Stimulated activated CD8-positive, alpha-beta memory T cell treated with anti-CD3 and anti-CD28 coated beads, Interleukin-7, amount 100 ng/mL, for 4 hours (primary cell): ENCODE data around the gene IRS2.

Experiments
- DNase-seq, 2 donors: peaks; one replicate each; pipeline ENCODE4 v3.0.0-alpha.2; 2020; ENCODE audit warnings: low read depth in 2 of 2

IRS2 gene

GRCh38 chr13:109779876-109780510 is 6.4 kb downstream of the IRS2 start:
- DNase-seq, result no peak

GRCh38 chr13:109779074-109779473 is 7.3 kb downstream of the IRS2 start:
- no peak for DNase-seq

GRCh38 chr13:109778102-109778542 is 8.3 kb downstream of the IRS2 start:
- no peak for DNase-seq

DNA sequence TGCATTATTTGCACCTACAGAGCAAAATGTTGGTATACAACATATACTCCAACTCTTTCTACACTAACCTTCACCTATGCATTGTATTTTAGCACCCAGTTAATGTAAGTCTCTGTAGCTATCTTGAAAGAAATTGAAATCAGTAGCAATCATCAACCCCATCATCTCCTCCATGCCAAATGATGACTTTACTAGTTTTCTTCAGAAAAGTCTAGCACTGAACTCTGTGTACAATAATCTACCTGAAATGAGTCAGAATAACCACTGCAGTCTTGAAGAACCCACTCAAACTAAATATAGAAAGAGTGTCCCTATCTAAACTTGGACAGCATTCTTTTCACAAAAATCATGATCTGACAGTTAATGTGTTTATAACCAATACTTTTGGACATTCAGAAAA is 9.8 kb downstream of the IRS2 start:
- DNase-seq, result no peak

DNA sequence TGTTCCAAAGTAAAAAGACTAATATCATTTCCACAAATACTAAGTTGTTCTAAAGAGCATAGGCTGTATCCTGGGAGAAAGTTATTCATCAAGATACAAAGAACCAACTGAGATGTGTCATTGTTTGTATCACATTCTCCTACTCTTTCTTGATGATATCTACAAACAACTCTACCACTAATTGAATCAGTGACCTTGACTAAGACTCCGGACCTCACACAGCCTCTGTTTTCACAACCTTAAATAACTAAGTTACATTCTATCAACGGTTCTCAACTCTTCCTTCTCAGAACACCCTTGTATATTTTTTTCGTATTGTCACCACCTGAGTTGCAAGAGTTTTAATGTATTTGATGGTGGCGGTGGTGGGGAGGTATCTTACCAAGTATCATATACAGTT is 12.6 kb downstream of the IRS2 start:
- no peak for DNase-seq

DNA sequence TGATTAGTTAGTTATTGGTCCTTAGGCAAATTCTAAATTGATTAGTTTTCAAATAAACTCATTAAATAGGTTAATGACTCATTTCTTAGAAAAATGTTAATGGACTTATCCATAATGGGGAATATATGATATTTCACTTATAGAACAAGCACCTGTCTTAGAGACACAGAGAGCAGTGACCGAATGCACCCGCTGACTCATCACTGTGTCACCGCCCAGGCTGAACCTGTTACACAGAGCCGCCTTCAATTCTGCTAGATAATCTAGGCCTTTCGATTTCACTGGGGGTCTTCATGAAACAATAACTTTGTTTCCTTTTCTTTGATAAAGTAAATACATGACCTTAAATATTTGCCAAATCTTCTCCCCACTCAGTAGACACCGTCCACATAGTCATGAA is 13.1 kb downstream of the IRS2 start:
- no peak for DNase-seq

GRCh38 chr13:109771926-109772325 is 14.5 kb downstream of the IRS2 start:
- DNase-seq, result no peak

DNA sequence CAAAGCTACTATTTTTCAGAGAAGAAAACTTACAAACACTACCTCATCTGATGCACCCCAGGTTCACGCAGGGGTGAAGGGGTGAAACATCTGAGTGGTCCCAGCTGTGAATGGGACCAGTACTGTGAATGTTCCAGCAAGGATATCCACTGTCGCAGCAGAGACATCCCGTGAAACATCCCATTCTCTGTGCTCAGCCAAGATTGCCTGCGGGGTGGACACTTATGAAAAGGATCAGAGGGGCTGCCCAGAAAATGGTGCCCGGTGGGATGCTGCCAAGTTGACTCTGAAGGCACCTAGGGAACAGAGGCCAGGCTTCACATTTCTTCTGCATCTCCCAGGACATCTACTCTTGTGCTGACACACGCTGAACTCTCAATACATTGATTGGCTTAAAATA is 15.9 kb downstream of the IRS2 start:
- no peak for DNase-seq

- DNase-seq, result no peak
Measured at GRCh38 chr13:109769921-109770320, 16.5 kb downstream of the IRS2 start.

DNA sequence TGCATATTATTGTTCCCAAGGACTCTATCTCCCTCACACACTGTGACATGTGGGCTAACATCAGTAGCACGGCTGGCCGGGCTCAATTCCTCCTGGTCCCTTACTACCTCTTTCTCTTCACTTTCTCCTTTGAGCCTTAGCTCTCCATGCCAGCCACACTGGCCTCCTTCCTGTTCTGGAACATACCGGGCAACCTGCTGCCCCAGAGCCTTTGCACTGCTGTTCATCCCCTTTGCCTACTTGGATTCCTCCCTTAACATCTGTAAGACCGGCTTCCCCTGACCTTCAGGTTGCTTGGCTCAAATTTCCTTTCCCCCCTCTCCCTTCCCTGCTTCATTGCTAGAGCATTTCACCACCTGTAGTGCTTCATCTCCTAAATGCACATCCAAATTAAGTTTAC is 17.1 kb downstream of the IRS2 start:
- DNase-seq, result no peak

DNA sequence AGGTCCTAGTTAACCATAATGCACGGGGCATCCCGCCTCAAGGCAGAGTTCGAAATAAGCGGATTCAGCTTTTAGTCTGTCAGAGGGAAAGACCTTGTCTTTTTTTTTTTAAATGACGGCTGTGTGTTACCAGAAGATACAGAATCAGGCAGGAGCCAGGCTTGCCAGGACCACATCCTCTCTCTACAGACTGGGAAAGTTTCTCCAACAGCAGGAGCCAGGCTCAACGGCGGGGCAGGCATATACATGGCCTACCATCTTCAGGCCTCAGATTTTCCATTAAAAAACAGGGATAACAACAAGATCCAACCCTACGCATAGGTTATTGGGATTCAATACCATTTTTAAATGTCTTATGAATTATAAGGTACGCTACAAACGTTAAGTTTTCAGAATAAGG is 17.8 kb downstream of the IRS2 start:
- no peak for DNase-seq

DNA sequence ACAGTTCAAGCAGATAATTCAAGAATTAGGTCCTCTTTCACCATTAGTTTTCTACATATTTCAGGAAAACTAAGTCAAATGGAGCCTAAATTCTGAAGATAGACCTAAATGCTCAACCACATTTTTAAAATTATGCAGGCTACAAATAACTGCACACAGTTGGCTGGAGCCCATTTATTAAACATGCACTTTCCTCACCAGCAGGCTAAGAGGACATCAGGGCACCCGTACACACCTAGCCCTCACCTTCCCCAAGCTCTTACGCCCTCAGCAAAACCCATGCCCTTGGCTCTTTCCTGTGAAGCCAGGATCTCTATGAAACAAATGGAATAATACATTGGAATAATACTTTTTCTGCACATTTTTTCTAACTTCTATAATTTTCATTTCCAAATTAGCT is 18.2 kb downstream of the IRS2 start:
- DNase-seq, result no peak

DNA sequence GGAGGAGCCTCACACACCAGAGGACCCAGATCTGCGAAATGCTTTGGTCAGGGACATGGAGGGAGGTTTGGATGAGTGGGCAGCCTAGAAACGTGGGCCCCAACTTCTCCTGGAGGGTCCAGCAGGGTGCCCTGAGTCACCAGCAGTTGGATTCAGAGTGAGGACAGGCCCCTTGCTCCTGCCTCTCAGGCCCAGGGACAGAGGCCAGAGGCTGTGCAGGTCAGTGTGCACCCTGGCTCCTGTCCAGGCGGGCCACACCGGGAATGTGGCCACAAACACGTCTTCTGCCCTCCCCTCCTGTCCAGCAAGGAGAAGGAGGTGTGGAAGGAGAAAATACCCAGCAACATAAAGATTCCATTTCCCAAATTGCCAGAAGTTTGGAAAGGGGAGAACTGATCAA is 19.4 kb downstream of the IRS2 start:
- DNase-seq, result no peak

DNA sequence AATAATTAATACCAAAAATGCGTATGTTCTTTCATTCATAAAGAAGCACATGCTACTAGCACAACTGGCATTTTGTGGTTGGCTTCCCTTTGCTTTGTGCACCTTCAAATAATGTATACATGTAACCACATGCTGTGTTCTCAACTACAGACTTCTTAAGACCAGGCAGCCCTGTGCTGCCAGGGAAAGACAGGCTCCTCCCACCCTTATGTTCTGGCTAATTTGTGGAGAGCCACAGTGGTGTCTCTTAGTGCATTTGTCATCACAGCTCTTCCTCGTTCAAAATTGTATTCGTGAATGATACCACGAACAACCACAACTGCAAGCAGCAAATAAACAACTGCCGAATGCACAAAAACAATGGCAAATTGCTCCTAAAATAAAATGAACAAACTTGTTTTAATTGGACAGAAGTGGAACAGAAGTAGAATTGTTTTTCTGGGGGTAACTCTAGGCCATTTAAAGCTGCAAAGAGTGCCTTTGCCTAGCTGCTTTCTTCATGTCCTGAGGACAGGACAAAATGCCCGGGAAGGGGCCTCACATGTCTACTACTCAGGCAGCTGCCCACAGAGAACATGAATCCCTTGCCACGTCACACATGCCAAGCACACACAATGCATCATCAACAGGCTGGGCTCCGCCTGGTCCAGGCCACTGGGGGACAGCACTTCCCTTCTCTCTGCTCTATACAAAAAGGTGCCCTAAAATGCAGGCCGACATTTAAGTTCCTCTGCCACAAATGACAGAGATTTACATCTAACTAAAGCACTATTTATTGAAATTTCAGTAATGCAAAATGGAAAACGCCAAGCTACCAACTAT is 21.7 kb downstream of the IRS2 start:
- DNase-seq, result no peak

- DNase-seq, result no peak
Measured at GRCh38 chr13:109764045-109764444, 22.3 kb downstream of the IRS2 start.

- DNase-seq, result no peak
Measured at GRCh38 chr13:109762791-109763190, 23.6 kb downstream of the IRS2 start.

GRCh38 chr13:109761695-109762094 is 24.7 kb downstream of the IRS2 start:
- no peak for DNase-seq

DNA sequence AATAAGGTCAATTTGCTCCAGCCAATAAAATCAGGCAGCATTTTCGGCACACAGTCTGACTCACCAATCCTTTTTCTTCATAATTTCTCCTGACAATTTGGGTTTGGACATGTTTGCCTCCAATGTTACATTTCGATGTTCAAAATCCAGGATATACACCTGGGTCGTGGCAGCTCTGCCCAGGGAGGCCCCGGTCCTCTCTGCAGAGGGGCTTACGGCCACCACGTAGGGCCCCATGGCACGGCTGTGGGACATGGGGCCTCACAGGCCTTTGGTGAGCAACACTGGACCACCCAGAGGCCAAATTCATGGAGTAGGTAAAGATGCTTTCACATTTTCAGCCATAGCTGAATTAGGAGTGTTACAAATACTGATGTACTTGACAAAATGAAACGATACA is 25.4 kb downstream of the IRS2 start:
- DNase-seq, result no peak

DNA sequence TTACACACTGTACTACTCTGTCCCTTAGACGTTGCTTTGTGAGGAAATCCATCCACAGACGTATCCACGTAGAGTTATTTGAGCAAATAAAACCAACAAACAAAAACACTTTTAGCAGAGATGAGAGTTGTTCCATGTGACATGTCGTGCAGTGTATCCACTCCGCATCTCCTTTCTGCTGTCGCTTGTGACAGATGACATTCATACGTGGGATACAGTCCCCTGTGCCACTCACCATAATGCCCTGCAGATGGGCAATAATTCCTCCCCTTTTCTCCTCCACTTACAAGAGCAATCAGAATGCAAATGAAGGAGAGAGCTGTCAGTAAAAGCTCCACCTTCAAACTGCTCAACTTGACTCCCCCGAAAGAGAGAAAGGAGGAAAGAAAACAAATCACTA is 26.0 kb downstream of the IRS2 start:
- DNase-seq, result no peak

DNA sequence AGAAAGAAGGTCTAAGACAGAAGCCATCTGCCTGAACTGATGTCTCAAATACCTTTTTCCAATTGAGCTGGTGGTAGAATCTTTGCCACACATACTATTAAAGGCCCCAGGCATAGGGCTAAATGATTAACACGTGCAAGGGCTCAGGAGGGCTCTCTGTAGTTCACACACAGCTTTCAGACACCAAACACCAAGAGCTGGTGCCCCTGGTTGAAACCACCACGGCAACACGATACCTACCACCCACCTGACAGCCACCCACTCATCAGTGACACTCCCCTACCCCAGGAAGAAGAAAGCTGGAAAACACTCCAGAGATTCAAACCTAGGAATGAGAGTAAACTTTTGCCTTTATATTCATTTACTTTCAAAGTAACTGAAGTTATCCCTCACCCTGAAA is 26.8 kb downstream of the IRS2 start:
- no peak for DNase-seq

DNA sequence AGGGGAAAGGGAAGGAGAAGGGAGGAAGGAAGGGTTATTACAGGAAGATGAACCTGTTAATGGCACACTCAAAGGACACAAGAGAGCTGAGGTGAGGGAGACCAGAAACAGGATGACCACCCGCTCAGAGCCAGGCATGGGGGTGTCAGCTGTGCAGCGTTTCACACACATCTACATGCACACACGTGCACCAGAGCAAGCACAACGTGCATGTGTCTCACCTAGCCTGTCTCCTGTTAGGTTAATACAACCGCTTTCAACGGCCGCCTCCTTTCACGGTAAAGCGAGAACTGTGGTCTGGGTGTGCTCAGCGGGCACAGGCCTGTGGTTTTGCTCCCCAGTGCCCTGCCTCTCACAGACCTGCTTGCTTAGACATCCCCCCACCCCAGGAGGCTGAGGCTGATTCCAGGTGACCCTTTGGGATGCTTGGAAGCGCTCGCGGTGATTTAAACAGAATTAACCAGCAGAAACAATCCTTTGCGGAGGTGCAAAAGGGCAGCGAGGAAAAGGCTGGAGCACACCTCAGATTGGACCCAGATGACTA is 27.4 kb downstream of the IRS2 start:
- DNase-seq, result no peak

- no peak for DNase-seq
Measured at GRCh38 chr13:109756778-109757177, 29.6 kb downstream of the IRS2 start.

DNA sequence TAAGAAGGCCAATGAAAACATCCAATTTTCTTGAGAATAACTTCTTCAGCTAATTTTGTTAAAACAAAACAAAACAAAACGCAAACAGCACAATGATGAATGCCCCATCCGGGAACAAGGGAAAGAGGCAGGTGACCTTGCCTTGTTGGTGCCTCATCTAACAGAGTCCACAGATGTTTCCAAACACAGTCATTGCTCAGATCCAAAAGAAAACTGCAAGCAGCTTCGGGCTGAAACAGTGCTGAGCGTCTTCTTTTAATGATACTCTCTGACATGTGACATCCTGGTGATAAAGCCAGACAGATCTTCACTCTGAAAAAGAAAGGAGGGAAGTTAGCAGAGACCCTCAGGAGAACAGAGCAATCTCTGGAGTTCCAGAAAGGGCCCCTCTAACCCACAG is 30.4 kb downstream of the IRS2 start:
- no peak for DNase-seq
